ENCODE data around the gene MGAT5. TPM values are rescaled to one million over a fixed set of nuclear protein-coding genes. Genes with fewer than 3 reads are reported as not detected.

The MGAT5 gene
- total RNA-seq, 3 donors from 2014 or later (not counting 1 experiment from before 2014, with no cell fraction given) = 39.7 to 58.2 (median 57.0) TPM

- no peaks in the 10 kb centered on the region for H3K36me3 ChIP-seq (ENCODE audit: control insufficient read depth, insufficient read depth, low read length)
- ATAC-seq = no peak
- H3K9me3 ChIP-seq (ENCODE audit: control insufficient read depth, insufficient read depth, low read length) = no peaks in the 10 kb centered on the region
- no peak for DNase-seq
- H3K27me3 ChIP-seq (ENCODE audit: control insufficient read depth, insufficient read depth, low read length) = no peaks in the 10 kb centered on the region
- H3K36me3 Mint-ChIP-seq = no peaks in the 10 kb centered on the region
- H3K27ac Mint-ChIP-seq = no peak overlapping the region
- H3K27ac ChIP-seq (ENCODE audit: low read length) = no peak overlapping the region
- intact Hi-C loops (cut with micrococcal nuclease) = no loop called here
- WGBS (ENCODE audit: insufficient coverage) = 94% methylated on average over 2 of the region's 4 CpGs
- H3K4me3 Mint-ChIP-seq = no peak overlapping the region
- no peak for TF ChIP-seq CTCF (IDR thresholded peaks at IDR 0.05)
- H3K27me3 Mint-ChIP-seq (ENCODE audit: low read depth in 2 of 2) = no peaks in the 10 kb centered on the region
- no peaks in the 10 kb centered on the region for H3K4me1 ChIP-seq (ENCODE audit: control insufficient read depth, insufficient read depth, low read length)
- no peaks in the 10 kb centered on the region for H3K9me3 Mint-ChIP-seq
- peaks cover 0 to 14% of the 10 kb centered on the region in 2 donors for H3K4me1 Mint-ChIP-seq
- H3K4me3 ChIP-seq (ENCODE audit: low read length) = no peak overlapping the region
These were observed 237.2 kb downstream of the MGAT5 start for GRCh38 chr2:134491022-134491421.

GRCh38 chr2:134491771-134492441 lies 238.0 kb downstream of the MGAT5 start:
- Mint-ChIP-seq H3K27ac (no peak overlapping the region), H3K9me3 (no peaks in the 10 kb centered on the region), H3K36me3 (no peaks in the 10 kb centered on the region), H3K27me3 (ENCODE audit: low read depth in 2 of 2) (no peaks in the 10 kb centered on the region), H3K4me1 (peaks cover 0 to 14% of the 10 kb centered on the region in 2 donors), H3K4me3 (no peak overlapping the region)
- 56% methylated on average over 9 of the region's 9 CpGs for WGBS (ENCODE audit: insufficient coverage)
- intact Hi-C loops (cut with micrococcal nuclease) = no loop called here
- no peak for TF ChIP-seq CTCF (IDR thresholded peaks at IDR 0.05)
- H3K9me3 ChIP-seq (ENCODE audit: control insufficient read depth, insufficient read depth, low read length) = no peaks in the 10 kb centered on the region
- DNase-seq (peak in 1 of 2 donors; percentile 6), ATAC-seq (no peak)
- H3K4me3 ChIP-seq (ENCODE audit: low read length) = no peak overlapping the region
- H3K27me3 ChIP-seq (ENCODE audit: control insufficient read depth, insufficient read depth, low read length) = no peaks in the 10 kb centered on the region
- H3K4me1 ChIP-seq (ENCODE audit: control insufficient read depth, insufficient read depth, low read length) = no peaks in the 10 kb centered on the region
- no peak overlapping the region for H3K27ac ChIP-seq (ENCODE audit: low read length)
- H3K36me3 ChIP-seq (ENCODE audit: control insufficient read depth, insufficient read depth, low read length) = no peaks in the 10 kb centered on the region

DNA sequence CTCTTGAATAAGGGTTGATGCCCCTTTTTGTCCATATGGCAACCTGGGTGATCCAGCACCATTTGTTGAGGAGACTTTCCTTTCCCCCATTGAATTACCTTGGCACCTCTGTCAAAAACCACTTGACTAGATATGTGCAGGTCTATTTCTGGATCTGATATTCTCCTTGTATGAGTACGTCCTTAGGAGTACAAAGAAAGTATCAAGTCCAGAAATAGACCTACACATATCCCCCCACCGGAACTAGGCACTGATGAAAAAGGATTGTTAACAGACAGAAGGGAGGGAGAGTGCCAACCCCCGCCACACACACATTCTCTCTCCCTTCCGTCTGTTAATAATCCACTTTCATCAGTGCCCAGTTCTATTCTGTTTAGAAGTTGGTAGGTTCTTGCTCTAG lies 239.9 kb downstream of the MGAT5 start:
- no CpG with 5 or more reads among the region's 4 CpGs for WGBS (ENCODE audit: insufficient coverage)
- ATAC-seq (no peak), DNase-seq (no peak)
- intact Hi-C loops (cut with micrococcal nuclease) = no loop called here
- Mint-ChIP-seq H3K36me3 (no peaks in the 10 kb centered on the region), H3K27ac (no peak overlapping the region), H3K9me3 (no peaks in the 10 kb centered on the region), H3K27me3 (ENCODE audit: low read depth in 2 of 2) (no peaks in the 10 kb centered on the region), H3K4me3 (no peak overlapping the region), H3K4me1 (peaks cover 0 to 14% of the 10 kb centered on the region in 2 donors)
- Histone ChIP-seq H3K27ac (ENCODE audit: low read length) (no peak overlapping the region), H3K4me3 (ENCODE audit: low read length) (no peak overlapping the region), H3K9me3 (ENCODE audit: control insufficient read depth, insufficient read depth, low read length) (no peaks in the 10 kb centered on the region), H3K36me3 (ENCODE audit: control insufficient read depth, insufficient read depth, low read length) (no peaks in the 10 kb centered on the region), H3K4me1 (ENCODE audit: control insufficient read depth, insufficient read depth, low read length) (no peaks in the 10 kb centered on the region), H3K27me3 (ENCODE audit: control insufficient read depth, insufficient read depth, low read length) (no peaks in the 10 kb centered on the region)
- TF ChIP-seq CTCF (IDR thresholded peaks at IDR 0.05) = no peak

GRCh38 chr2:134498654-134499053 lies 244.8 kb downstream of the MGAT5 start:
- Mint-ChIP-seq H3K9me3 (no peaks in the 10 kb centered on the region), H3K27me3 (ENCODE audit: low read depth in 2 of 2) (no peaks in the 10 kb centered on the region), H3K36me3 (no peaks in the 10 kb centered on the region), H3K4me1 (peaks cover 0 to 5% of the 10 kb centered on the region in 2 donors), H3K27ac (no peak overlapping the region), H3K4me3 (no peak overlapping the region)
- intact Hi-C loops (cut with micrococcal nuclease) = no loop called here
- no peak overlapping the region for H3K4me3 ChIP-seq (ENCODE audit: low read length)
- ATAC-seq = no peak
- WGBS (ENCODE audit: insufficient coverage) = 77% methylated on average over 6 of the region's 7 CpGs
- H3K36me3 ChIP-seq (ENCODE audit: control insufficient read depth, insufficient read depth, low read length) = no peaks in the 10 kb centered on the region
- no peak for DNase-seq
- no peaks in the 10 kb centered on the region for H3K9me3 ChIP-seq (ENCODE audit: control insufficient read depth, insufficient read depth, low read length)
- no peaks in the 10 kb centered on the region for H3K4me1 ChIP-seq (ENCODE audit: control insufficient read depth, insufficient read depth, low read length)
- no peaks in the 10 kb centered on the region for H3K27me3 ChIP-seq (ENCODE audit: control insufficient read depth, insufficient read depth, low read length)
- no peak for TF ChIP-seq CTCF (IDR thresholded peaks at IDR 0.05)
- H3K27ac ChIP-seq (ENCODE audit: low read length) = no peak overlapping the region
